A673 (cell line): Measurements from ENCODE around the gene CPTP. TPM values are rescaled to one million over a fixed set of nuclear protein-coding genes. Genes with fewer than 3 reads are reported as not detected.

Experiments used
- BruUV-seq: library from RNA; stranded (reverse); fragments of 400-500 nt; replicated peaks from 2 replicates; lab custom pipeline; 2021; lab: Mats Ljungman, UMichigan
- CTCF ChIA-PET: fragments of 300-600 bp; sonication (Branson Sonifier 250); formaldehyde crosslinking; loops from one replicate; lab custom pipeline; 2022; ENCODE audit warnings: antibody characterized with exemption; lab: Charles Lee
- POLR2A ChIA-PET: fragments of 300-600 bp; sonication (Branson Sonifier 250); formaldehyde crosslinking; loops from one replicate; lab custom pipeline; 2022; ENCODE audit warnings: antibody characterized with exemption; ENCODE audit not compliant: low non-redundant PET; lab: Charles Lee
- DNase-seq: peaks from one replicate; pipeline ENCODE4 v3.0.0-alpha.2; 2015; ENCODE audit warnings: low spot score
- H3K27ac ChIP-seq: fragments of 200-600 bp; sonication (generic); 2 replicates; pipeline ENCODE4 v1.5.1; 2016; ENCODE audit warnings: mixed run types, low read depth, mild to moderate bottlenecking, mixed read lengths, antibody characterized with exemption, low read length; ENCODE audit not compliant: poor library complexity, severe bottlenecking
- H3K27me3 ChIP-seq: fragments of 200-600 bp; sonication (generic); replicated peaks from 2 replicates; pipeline ENCODE4 v1.6.1; 2017; ENCODE audit warnings: mixed run types, low read depth, mild to moderate bottlenecking, mixed read lengths, antibody characterized with exemption, low read length; ENCODE audit not compliant: insufficient read depth, poor library complexity
- H3K36me3 ChIP-seq: fragments of 200-600 bp; sonication (generic); 2 replicates; pipeline ENCODE4 v1.6.1; 2016; ENCODE audit warnings: mixed run types, mild to moderate bottlenecking, mixed read lengths, antibody characterized with exemption, low read length; ENCODE audit not compliant: insufficient read depth, poor library complexity, severe bottlenecking
- H3K4me1 ChIP-seq: fragments of 200-600 bp; sonication (generic); 2 replicates; pipeline ENCODE4 v1.6.1; 2017; ENCODE audit warnings: mixed run types, mild to moderate bottlenecking, mixed read lengths, antibody characterized with exemption, low read length; ENCODE audit not compliant: insufficient read depth, poor library complexity, severe bottlenecking
- H3K4me3 ChIP-seq: fragments of 200-600 bp; sonication (generic); 2 replicates; pipeline ENCODE4 v1.5.1; 2016; ENCODE audit warnings: low read depth, mixed run types, mild to moderate bottlenecking, mixed read lengths, low read length; ENCODE audit not compliant: poor library complexity, severe bottlenecking
- H3K9me3 ChIP-seq: fragments of 200-600 bp; sonication (generic); 2 replicates; pipeline ENCODE4 v1.6.1; 2016; ENCODE audit warnings: mixed run types, low read depth, mild to moderate bottlenecking, mixed read lengths, antibody characterized with exemption, low read length; ENCODE audit not compliant: poor library complexity, severe bottlenecking
- EZH2 ChIP-seq: fragments of 200-600 bp; sonication (generic); IDR thresholded peaks from 2 replicates; pipeline ENCODE4 v1.6.1; 2017; ENCODE audit warnings: borderline replicate concordance, low read depth, mild to moderate bottlenecking, mixed read lengths, antibody characterized with exemption, low read length; ENCODE audit not compliant: poor library complexity, severe bottlenecking
- intact Hi-C: fragments of 100-400 bp; cut with micrococcal nuclease; formaldehyde crosslinking; loops from one replicate; pipeline ENCODE4 v1.10.0; 2022; ENCODE audit not compliant: unreplicated experiment
- total RNA-seq: library from RNA; stranded (reverse); gene quantifications from 2 replicates; pipeline ENCODE4 v1.2.3, GENCODE V29; 2021
- TF ChIP-seq, protein P1 (sequence below): fragments of 300-800, 200-600 bp; sonication (generic); conservative IDR thresholded peaks from 2 replicates; pipeline ENCODE4 v1.5.1; 2017; ENCODE audit warnings: low read depth, mild to moderate bottlenecking, antibody characterized with exemption, low read length, moderate library complexity, mixed read lengths

Gene CPTP
- total RNA-seq, 1 experiment from 2014 or later: 17.0 TPM

DNA sequence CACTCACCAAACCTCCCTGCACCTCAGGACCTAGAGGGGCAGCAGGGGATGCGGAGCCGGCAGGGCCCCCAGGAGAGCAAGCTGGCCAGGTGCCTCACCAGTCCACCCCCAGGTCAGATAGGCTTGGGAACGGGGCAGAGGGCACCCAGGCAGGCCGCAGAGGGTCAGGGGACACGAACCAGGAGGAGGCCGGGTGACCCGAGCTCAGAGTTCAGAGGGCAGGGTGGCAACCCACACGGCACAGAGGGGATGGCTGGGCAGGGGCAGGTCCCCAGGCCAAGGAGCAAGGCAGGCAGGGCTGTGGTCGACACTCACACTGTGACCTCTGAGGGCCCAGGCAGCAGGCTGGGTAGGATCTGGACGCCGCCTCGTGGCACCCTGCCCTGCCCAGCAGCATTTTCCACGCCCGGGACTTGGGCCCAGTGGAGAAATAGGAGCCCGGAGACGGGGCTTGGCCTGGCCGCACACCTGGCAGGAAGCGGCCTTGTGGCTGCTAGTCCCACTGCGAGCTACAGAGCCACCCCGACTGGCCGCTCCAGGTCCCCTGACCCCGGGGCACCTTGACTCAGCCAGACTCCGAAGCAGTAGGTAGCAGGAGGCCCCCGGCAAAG, 19.3 kb downstream of the CPTP start:
- BruUV-seq: no TSS peak
- Histone ChIP-seq H3K4me1 (peaks cover 3% of the 10 kb centered on the region), H3K27ac (no peak overlapping the region), H3K9me3 (no peaks in the 10 kb centered on the region), H3K36me3 (peaks cover 6% of the 10 kb centered on the region), H3K4me3 (no peak overlapping the region), H3K27me3 (no peaks in the 10 kb centered on the region)
- DNase-seq: no peak
- ChIA-PET POLR2A (no interaction called here), CTCF (no interaction called here)
- TF ChIP-seq EZH2: no peak
- TF ChIP-seq, protein P1, sequence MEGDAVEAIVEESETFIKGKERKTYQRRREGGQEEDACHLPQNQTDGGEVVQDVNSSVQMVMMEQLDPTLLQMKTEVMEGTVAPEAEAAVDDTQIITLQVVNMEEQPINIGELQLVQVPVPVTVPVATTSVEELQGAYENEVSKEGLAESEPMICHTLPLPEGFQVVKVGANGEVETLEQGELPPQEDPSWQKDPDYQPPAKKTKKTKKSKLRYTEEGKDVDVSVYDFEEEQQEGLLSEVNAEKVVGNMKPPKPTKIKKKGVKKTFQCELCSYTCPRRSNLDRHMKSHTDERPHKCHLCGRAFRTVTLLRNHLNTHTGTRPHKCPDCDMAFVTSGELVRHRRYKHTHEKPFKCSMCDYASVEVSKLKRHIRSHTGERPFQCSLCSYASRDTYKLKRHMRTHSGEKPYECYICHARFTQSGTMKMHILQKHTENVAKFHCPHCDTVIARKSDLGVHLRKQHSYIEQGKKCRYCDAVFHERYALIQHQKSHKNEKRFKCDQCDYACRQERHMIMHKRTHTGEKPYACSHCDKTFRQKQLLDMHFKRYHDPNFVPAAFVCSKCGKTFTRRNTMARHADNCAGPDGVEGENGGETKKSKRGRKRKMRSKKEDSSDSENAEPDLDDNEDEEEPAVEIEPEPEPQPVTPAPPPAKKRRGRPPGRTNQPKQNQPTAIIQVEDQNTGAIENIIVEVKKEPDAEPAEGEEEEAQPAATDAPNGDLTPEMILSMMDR: no peak
- intact Hi-C loops: no loop called here

GRCh38 chr1:1344655-1345361, 20.2 kb downstream of the CPTP start:
- Histone ChIP-seq H3K9me3 (no peaks in the 10 kb centered on the region), H3K27ac (peak overlapping the region; percentile 16), H3K36me3 (peaks cover 6% of the 10 kb centered on the region), H3K27me3 (no peaks in the 10 kb centered on the region), H3K4me3 (no peak overlapping the region), H3K4me1 (peaks cover 3% of the 10 kb centered on the region)
- intact Hi-C loops: no loop called here
- no peak for DNase-seq
- ChIA-PET CTCF (no interaction called here), POLR2A (no interaction called here)
- BruUV-seq: no TSS peak
- TF ChIP-seq, protein P1: peak; percentile 46
- no peak for TF ChIP-seq EZH2

- Histone ChIP-seq H3K27me3 (no peaks in the 10 kb centered on the region), H3K9me3 (no peaks in the 10 kb centered on the region), H3K36me3 (peaks cover 3% of the 10 kb centered on the region), H3K4me1 (peaks cover 3% of the 10 kb centered on the region), H3K4me3 (no peak overlapping the region), H3K27ac (no peak overlapping the region)
- no TSS peak for BruUV-seq
- no peak for DNase-seq
- TF ChIP-seq EZH2: no peak
- TF ChIP-seq, protein P1: no peak
- intact Hi-C loops: no loop called here
- ChIA-PET CTCF (no interaction called here), POLR2A (no interaction called here)
These were observed 20.8 kb downstream of the CPTP start for GRCh38 chr1:1345384-1345783.
